GM10266 (cell line): ENCODE results near the gene SBF1.
"Not testable (repeated sequence)": the region's sequence is repeated elsewhere in the genome, so short reads cannot be mapped to it uniquely, and the experiment has no call there.

Experiments
- DNase-seq: peaks from one replicate; pipeline ENCODE4 v3.0.0; 2012; ENCODE audit errors: extremely low spot score
- CTCF ChIP-seq: IDR thresholded peaks from 2 replicates; pipeline ENCODE4 v1.5.1; 2012; ENCODE audit warnings: mild to moderate bottlenecking, low read depth; ENCODE audit not compliant: control insufficient read depth, insufficient read depth; ENCODE audit errors: missing control alignments

SBF1 gene

GRCh38 chr22:50520826-50521453 is 46.1 kb upstream of the SBF1 start:
- TF ChIP-seq CTCF: no peak
- DNase-seq: no peak

GRCh38 chr22:50520184-50520583 is 45.3 kb upstream of the SBF1 start:
- DNase-seq: not testable (repeated sequence)

GRCh38 chr22:50519151-50519550 is 44.3 kb upstream of the SBF1 start:
- TF ChIP-seq CTCF: no peak
- no peak for DNase-seq

GRCh38 chr22:50518606-50519005 is 43.8 kb upstream of the SBF1 start:
- TF ChIP-seq CTCF: no peak
- DNase-seq: no peak

- TF ChIP-seq CTCF: no peak
- no peak for DNase-seq
Measured at GRCh38 chr22:50517495-50518260, 42.8 kb upstream of the SBF1 start.

- TF ChIP-seq CTCF: no peak
- DNase-seq: no peak
Measured at GRCh38 chr22:50516891-50517290, 42.1 kb upstream of the SBF1 start.

GRCh38 chr22:50516068-50516467 is 41.2 kb upstream of the SBF1 start:
- no peak for DNase-seq

More at GRCh38 chr22:50516068-50516467, 41.2 kb upstream of the SBF1 start:
- TF ChIP-seq CTCF: no peak
